GM23248 (cell line): Measurements from ENCODE around the gene MRS2. TPM values are rescaled to one million over a fixed set of nuclear protein-coding genes. Genes with fewer than 3 reads are reported as not detected.
A peak's percentile ranks its signal among the peaks of the same experiment; 100 is the strongest.

ENCODE experiments used
- DNase-seq: peaks from one replicate; pipeline ENCODE4 v3.0.0-alpha.2; 2015
- H2AFZ ChIP-seq: fragments of 200-600 bp; sonication (generic); 2 replicates; pipeline ENCODE4 v1.6.1; 2016; ENCODE audit warnings: antibody characterized with exemption
- H3F3A ChIP-seq: fragments of 200-600 bp; sonication (generic); 2 replicates; pipeline ENCODE4 v1.6.1; 2016; ENCODE audit warnings: mild to moderate bottlenecking, antibody characterized with exemption, mixed run types; ENCODE audit not compliant: insufficient read depth
- H3K27ac ChIP-seq: fragments of 200-600 bp; sonication (generic); 2 replicates; pipeline ENCODE4 v1.5.1; 2016; ENCODE audit warnings: mild to moderate bottlenecking
- H3K27me3 ChIP-seq: fragments of 200-600 bp; sonication (generic); replicated peaks from 2 replicates; pipeline ENCODE4 v1.6.1; 2016; ENCODE audit warnings: mild to moderate bottlenecking; ENCODE audit not compliant: insufficient read depth
- H3K36me3 ChIP-seq: fragments of 200-600 bp; sonication (generic); 2 replicates; pipeline ENCODE4 v1.6.1; 2016; ENCODE audit warnings: low read depth, mild to moderate bottlenecking
- H3K4me1 ChIP-seq: fragments of 200-600 bp; sonication (generic); 2 replicates; pipeline ENCODE4 v1.6.1; 2016; ENCODE audit warnings: mild to moderate bottlenecking; ENCODE audit not compliant: insufficient read depth
- H3K4me2 ChIP-seq: fragments of 200-600 bp; sonication (generic); one replicate; pipeline ENCODE4 v1.6.1; 2016; ENCODE audit warnings: mild to moderate bottlenecking; ENCODE audit not compliant: unreplicated experiment
- H3K4me3 ChIP-seq: fragments of 200-600 bp; sonication (generic); 2 replicates; pipeline ENCODE4 v1.5.1; 2016; ENCODE audit warnings: mild to moderate bottlenecking
- H3K79me2 ChIP-seq: fragments of 200-600 bp; sonication (generic); 2 replicates; pipeline ENCODE4 v1.6.1; 2016; ENCODE audit warnings: mild to moderate bottlenecking; ENCODE audit not compliant: insufficient read depth
- H3K9ac ChIP-seq: fragments of 200-600 bp; sonication (generic); 2 replicates; pipeline ENCODE4 v1.6.1; 2016; ENCODE audit warnings: mild to moderate bottlenecking
- H3K9me2 ChIP-seq: fragments of 200-600 bp; sonication (generic); 2 replicates; pipeline ENCODE4 v1.6.1; 2016; ENCODE audit warnings: mixed run types, mild to moderate bottlenecking, moderate library complexity; ENCODE audit not compliant: insufficient read depth
- H3K9me3 ChIP-seq: fragments of 200-600 bp; sonication (generic); one replicate; pipeline ENCODE4 v1.6.1; 2017; ENCODE audit warnings: low read depth
- H4K20me1 ChIP-seq: fragments of 200-600 bp; sonication (generic); 2 replicates; pipeline ENCODE4 v1.6.0; 2016; ENCODE audit not compliant: insufficient read depth
- EZH2 ChIP-seq: fragments of 200-600 bp; sonication (generic); IDR thresholded peaks from 2 replicates; pipeline ENCODE4 v1.6.1; 2018; ENCODE audit warnings: antibody characterized with exemption, mild to moderate bottlenecking; ENCODE audit not compliant: insufficient read depth, poor library complexity, severe bottlenecking
- EZH2phosphoT487 ChIP-seq: fragments of 200-600 bp; sonication (generic); IDR thresholded peaks from 2 replicates; pipeline ENCODE4 v1.6.1; 2018; ENCODE audit warnings: antibody characterized with exemption, moderate library complexity, mild to moderate bottlenecking, low read depth; ENCODE audit not compliant: insufficient read depth
- WGBS, 2 experiments: methylation state at CpG; one replicate each; pipeline ENCODE4 v1.1.6; 2015 to 2017; ENCODE audit warnings: low lambda C conversion rate in 2 of 2, low coverage in 1 of 2; ENCODE audit errors: missing lambda C conversion rate in 2 of 2; 5-methylcytosine and 5-hydroxymethylcytosine counted together
- in situ Hi-C: fragments of 300-500 bp; cut with MboI; formaldehyde crosslinking; loops from 2 replicates; pipeline ENCODE4 v1.15.0; 2020
- polyA plus RNA-seq: library from polyadenylated mRNA; unstranded; fragments of >200 nt; fragmentation: Nextera tagmentation; extraction: Ambion mirVana; gene quantifications from 2 replicates; pipeline ENCODE4 v1.2.1, GENCODE V29; 2016
- total RNA-seq: library from RNA; depleted of rRNA; stranded (reverse); fragments of >200 nt; shearing (Covaris generic); gene quantifications from 2 replicates; pipeline ENCODE4 v1.2.3, GENCODE V29; 2014; rRNA removed

The MRS2 gene
- total RNA-seq (15.4 and 18.0 TPM in 2 replicates), polyA plus RNA-seq (21.3 and 23.5 TPM in 2 replicates)

GRCh38 chr6:24402697-24403500 is at the start of gene MRS2:
Gene MRS2, plus strand, starts transcription at chr6:24402936. Its CDS starts 111 bp downstream, at chr6:24403047.
- Histone ChIP-seq H3K9ac (peak within 1 kb of the TSS; percentile 81), H2AFZ (peak within 1 kb of the TSS; percentile 99), H3K4me2 (peak within 1 kb of the TSS; percentile 97), H4K20me1 (no peaks in the 10 kb centered on the region), H3K36me3 (no peaks in the 10 kb centered on the region), H3K9me2 (no peaks in the 10 kb centered on the region), H3K9me3 (no peaks in the 10 kb centered on the region), H3K4me3 (peak within 1 kb of the TSS; percentile 86), H3K79me2 (peaks cover 38% of the 10 kb centered on the region), H3K4me1 (peaks cover 16% of the 10 kb centered on the region), H3K27me3 (0 out of 2 replicates have a peak, but pooled peaks cover 5% of the 10 kb centered on the region), H3F3A (no peaks in the 10 kb centered on the region; the same call in 1 of the 2 replicates), H3K27ac (no peak within 1 kb of the TSS; the same call in 1 of the 2 replicates)
- in situ Hi-C loops, result no loop called here
- TF ChIP-seq EZH2phosphoT487, result no peak
- no peak for TF ChIP-seq EZH2
- WGBS, 2 experiments, result 1 to 2% methylated on average over 33 to 61 of the region's 63 CpGs
- DNase-seq, result peak; percentile 78

- Histone ChIP-seq H3F3A (no peaks in the 10 kb centered on the region), H3K9me2 (no peaks in the 10 kb centered on the region), H3K4me3 (no peak overlapping the region), H2AFZ (no peak overlapping the region), H4K20me1 (no peaks in the 10 kb centered on the region), H3K9ac (no peak overlapping the region), H3K4me1 (no peaks in the 10 kb centered on the region), H3K4me2 (no peak overlapping the region), H3K79me2 (no peaks in the 10 kb centered on the region), H3K9me3 (no peaks in the 10 kb centered on the region), H3K36me3 (no peaks in the 10 kb centered on the region), H3K27ac (no peak overlapping the region), H3K27me3 (peaks cover 29% of the 10 kb centered on the region)
- no peak for DNase-seq
- 50 to 56% methylated on average over 1 of the region's 1 CpG for WGBS, 2 experiments
- in situ Hi-C loops, result no loop called here
- no peak for TF ChIP-seq EZH2phosphoT487
- no peak for TF ChIP-seq EZH2
Measured at GRCh38 chr6:24353861-24354260, 48.9 kb upstream of the MRS2 start.

GRCh38 chr6:24355393-24355792 is 47.3 kb upstream of the MRS2 start:
- H3K79me2 ChIP-seq, result no peaks in the 10 kb centered on the region
- in situ Hi-C loops, result no loop called here
- no peaks in the 10 kb centered on the region for H3F3A ChIP-seq

GRCh38 chr6:24356310-24356973 is 46.3 kb upstream of the MRS2 start:
- 41 to 42% methylated on average over 5 of the region's 5 CpGs for WGBS, 2 experiments
- DNase-seq, result no peak
- Histone ChIP-seq H3K36me3 (no peaks in the 10 kb centered on the region), H3K9me3 (no peaks in the 10 kb centered on the region), H3K9me2 (no peaks in the 10 kb centered on the region), H3K27ac (no peak overlapping the region), H3K27me3 (peaks cover 26% of the 10 kb centered on the region), H4K20me1 (no peaks in the 10 kb centered on the region), H3K4me2 (no peak overlapping the region), H3K4me3 (no peak overlapping the region), H3K9ac (no peak overlapping the region), H3K4me1 (no peaks in the 10 kb centered on the region), H2AFZ (no peak overlapping the region), H3F3A (no peaks in the 10 kb centered on the region), H3K79me2 (no peaks in the 10 kb centered on the region)
- no peak for TF ChIP-seq EZH2
- TF ChIP-seq EZH2phosphoT487, result no peak
- in situ Hi-C loops, result no loop called here

More at GRCh38 chr6:24355393-24355792, 47.3 kb upstream of the MRS2 start:
- Histone ChIP-seq H3K4me2 (no peak overlapping the region), H3K27me3 (peaks cover 26% of the 10 kb centered on the region), H3K36me3 (no peaks in the 10 kb centered on the region), H3K4me3 (no peak overlapping the region), H3K27ac (no peak overlapping the region), H3K9ac (no peak overlapping the region), H4K20me1 (no peaks in the 10 kb centered on the region), H3K9me2 (no peaks in the 10 kb centered on the region), H3K4me1 (no peaks in the 10 kb centered on the region), H3K9me3 (no peaks in the 10 kb centered on the region), H2AFZ (no peak overlapping the region)
- DNase-seq, result no peak
- no peak for TF ChIP-seq EZH2
- no peak for TF ChIP-seq EZH2phosphoT487
- 57 to 59% methylated on average over 4 of the region's 4 CpGs for WGBS, 2 experiments
